Activated naive CD4-positive, alpha-beta T cell treated with Interleukin-2 at 50 U/mL for 16 hours (primary cell): ENCODE measurements around the gene SNX27.
A peak's percentile ranks its signal among the peaks of the same experiment; 100 is the strongest.

Source experiments
- DNase-seq: peaks from one replicate; pipeline ENCODE4 v3.0.0-alpha.2; 2020

The SNX27 gene

GRCh38 chr1:151706464-151707415 lies 94.9 kb downstream of the SNX27 start:
- DNase-seq = no peak

GRCh38 chr1:151707541-151708065 lies 95.8 kb downstream of the SNX27 start:
- DNase-seq = no peak

- DNase-seq = no peak
Observed at GRCh38 chr1:151708891-151709290, 97.0 kb downstream of the SNX27 start.

GRCh38 chr1:151710187-151710840 lies 98.5 kb downstream of the SNX27 start:
- DNase-seq = peak; percentile 42

- no peak for DNase-seq
Observed at GRCh38 chr1:151711044-151711800, 99.4 kb downstream of the SNX27 start.

- no peak for DNase-seq
Observed at GRCh38 chr1:151711951-151712350, 100.1 kb downstream of the SNX27 start.

GRCh38 chr1:151713044-151713443 lies 101.2 kb downstream of the SNX27 start:
- DNase-seq = no peak

GRCh38 chr1:151713874-151714273 lies 102.0 kb downstream of the SNX27 start:
- DNase-seq = no peak

- DNase-seq = no peak
Observed at GRCh38 chr1:151714820-151715725, 103.2 kb downstream of the SNX27 start.

- no peak for DNase-seq
Observed at GRCh38 chr1:151715726-151716404, 104.0 kb downstream of the SNX27 start.

- DNase-seq = no peak
Observed at GRCh38 chr1:151716405-151716762, 104.5 kb downstream of the SNX27 start.

- DNase-seq = no peak
Observed at GRCh38 chr1:151716771-151717631, 105.2 kb downstream of the SNX27 start, which contains the start of gene CELF3. TSS of gene CELF3 (minus strand) at chr1:151716803. CDS start at chr1:151716020, 783 bp downstream.

GRCh38 chr1:151718011-151718431 lies 106.2 kb downstream of the SNX27 start:
- DNase-seq = no peak

- no peak for DNase-seq
Observed at GRCh38 chr1:151718666-151719065, 106.8 kb downstream of the SNX27 start.

GRCh38 chr1:151720125-151720524 lies 108.3 kb downstream of the SNX27 start:
- no peak for DNase-seq

- no peak for DNase-seq
Observed at GRCh38 chr1:151720554-151720953, 108.7 kb downstream of the SNX27 start.

GRCh38 chr1:151720974-151721787 lies 109.3 kb downstream of the SNX27 start, which contains the start of gene RIIAD1:
TSS of gene RIIAD1 (plus strand) at chr1:151721522. CDS start at chr1:151721537, 15 bp downstream.
- peak; percentile 42 for DNase-seq

GRCh38 chr1:151721788-151722510 lies 110.1 kb downstream of the SNX27 start:
- DNase-seq = no peak
